ENCODE results near the gene RUNX1.

RUNX1 gene

DNA sequence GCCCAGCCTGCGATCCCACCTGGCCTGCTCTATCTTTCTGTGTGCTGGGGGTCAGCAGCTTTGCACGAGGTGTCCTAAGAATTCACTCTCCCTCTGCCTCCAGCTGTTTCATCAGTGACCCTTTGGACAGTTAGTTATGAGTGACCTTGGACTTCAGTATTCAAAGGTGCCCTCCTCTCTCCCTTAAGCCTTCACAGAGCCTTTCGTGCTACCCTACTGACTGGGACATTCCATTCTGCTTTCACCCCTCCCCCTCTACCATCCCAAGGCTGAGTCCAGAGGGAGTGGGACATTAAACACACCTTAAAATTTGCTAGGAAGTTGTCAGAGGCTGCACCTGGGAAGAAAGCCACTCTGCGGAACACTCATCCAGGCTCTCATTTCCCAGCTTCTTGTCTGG lies 208.4 kb downstream of the RUNX1 start:
- no peak for FAIRE-seq

DNA sequence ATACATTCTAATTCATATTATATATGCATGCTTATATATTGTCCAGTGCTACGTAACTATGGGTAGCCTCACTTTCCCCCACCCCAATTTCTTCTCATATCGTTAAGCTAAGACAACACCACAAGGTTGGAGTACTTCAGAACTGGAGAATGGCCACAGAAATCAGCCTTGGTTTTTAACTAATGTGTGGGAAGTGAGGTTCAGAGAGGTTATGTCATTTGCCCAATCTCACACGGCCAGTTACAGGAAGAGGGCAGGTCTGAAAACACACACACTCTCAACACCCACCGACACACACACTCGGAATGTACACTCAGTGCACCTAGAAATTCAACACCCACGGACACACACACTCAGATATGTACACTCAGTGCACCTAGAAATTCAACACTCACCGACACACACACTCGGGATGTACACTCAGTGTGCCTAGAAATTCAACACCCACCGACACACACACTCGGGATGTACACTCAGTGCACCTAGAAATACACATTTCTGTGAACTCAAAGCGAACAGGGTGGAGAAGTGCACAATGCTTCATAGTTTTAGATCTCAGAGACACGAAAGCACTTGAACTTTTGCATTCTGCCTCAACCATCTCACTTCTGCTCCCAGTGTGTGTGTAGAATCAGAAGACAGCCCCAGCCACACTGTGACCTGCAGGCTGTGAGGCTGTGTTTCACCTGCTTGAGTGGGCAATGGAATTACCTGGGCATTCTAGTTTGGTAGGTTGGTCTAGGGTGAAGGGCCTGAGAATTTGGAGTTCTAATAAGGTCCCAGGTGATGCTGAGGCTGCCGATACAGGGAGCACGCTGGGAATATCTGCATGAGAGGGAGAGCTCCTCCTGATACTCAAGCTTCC lies 209.9 kb downstream of the RUNX1 start:
- no peak for FAIRE-seq

DNA sequence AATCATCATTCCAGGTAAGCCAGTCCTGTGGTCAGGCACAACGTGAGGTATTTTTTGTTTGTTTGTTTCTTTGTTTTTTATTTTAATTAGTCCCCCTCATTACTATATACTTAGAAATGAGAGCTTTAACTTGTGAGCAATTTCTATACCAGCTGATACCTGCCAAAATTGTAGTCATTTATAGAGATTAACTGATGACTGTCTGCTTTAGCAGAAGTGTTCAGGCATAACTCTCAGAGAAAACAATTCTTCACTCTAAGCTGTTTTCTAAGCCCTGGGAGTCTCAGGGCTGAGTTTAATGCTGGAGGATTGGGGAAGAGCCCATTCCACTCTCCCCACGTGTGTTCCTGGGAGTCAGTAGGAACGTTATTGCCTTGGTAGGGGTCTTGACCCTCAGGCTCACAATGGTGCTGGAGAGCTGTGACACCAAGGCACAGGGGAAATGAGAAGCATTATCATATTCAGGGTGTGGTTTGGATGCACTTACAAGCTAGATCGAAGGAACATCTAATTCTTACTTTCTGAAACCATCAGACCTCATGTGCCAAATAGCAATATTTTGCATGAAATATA lies 212.1 kb downstream of the RUNX1 start:
- no peak for FAIRE-seq

DNA sequence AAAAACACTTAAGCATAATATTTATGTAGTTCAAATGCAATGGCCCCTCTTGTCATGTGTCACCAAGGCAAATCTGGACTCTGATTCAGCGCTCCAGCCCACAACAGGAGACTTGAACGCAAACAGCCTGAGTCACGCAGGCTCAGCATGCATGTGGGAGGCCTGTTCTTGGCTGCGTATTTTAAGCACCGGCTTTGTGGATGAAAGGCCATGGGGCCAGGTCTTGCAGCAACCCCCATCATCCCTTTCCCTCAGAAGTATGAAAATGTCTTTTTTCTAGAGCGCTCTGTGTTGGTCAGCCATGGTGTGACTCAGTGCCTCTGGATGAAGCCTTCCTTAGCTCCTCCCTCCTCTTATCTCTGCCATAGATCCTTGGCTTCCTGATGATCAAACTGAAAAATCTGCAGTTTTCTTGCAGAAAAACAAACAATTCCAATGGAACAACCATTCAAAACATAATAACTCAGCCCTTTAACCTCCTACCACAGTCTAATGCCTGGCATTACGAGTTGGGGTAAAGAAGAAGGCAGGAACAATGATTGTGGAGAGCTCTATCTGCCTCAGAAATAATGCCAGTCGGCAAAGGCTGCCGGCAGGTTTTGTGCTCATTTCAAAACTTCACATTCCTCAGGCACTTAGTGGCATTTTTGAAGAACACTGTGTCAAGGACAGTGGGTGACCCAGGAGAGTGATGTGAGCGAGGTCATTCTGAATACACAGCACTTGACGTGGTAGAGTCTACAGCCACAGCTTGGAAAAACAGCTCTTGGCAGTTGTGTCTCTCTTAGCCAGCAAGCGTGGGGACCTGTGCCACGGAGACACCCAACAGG lies 212.8 kb downstream of the RUNX1 start:
- FAIRE-seq, result no peak

DNA sequence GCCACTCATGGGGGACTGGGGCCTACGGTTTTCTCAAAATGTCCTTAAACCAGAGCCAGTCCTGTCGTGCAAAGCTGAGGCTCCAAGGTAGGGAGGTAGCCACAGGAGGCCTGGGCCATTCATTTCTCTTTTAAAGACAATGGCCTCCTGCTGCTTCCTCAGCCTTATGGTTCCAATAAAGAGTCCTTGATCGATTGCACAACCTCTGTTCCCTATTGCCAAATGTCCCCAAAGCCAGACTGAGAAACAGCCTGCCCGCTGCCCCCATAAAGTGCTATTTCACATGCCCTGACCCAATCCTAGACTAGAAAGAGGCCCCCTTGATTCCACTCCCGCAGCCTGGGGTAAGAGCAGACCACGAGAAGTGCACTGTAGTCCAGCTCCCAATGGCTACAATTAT lies 213.6 kb downstream of the RUNX1 start:
- FAIRE-seq, result no peak

DNA sequence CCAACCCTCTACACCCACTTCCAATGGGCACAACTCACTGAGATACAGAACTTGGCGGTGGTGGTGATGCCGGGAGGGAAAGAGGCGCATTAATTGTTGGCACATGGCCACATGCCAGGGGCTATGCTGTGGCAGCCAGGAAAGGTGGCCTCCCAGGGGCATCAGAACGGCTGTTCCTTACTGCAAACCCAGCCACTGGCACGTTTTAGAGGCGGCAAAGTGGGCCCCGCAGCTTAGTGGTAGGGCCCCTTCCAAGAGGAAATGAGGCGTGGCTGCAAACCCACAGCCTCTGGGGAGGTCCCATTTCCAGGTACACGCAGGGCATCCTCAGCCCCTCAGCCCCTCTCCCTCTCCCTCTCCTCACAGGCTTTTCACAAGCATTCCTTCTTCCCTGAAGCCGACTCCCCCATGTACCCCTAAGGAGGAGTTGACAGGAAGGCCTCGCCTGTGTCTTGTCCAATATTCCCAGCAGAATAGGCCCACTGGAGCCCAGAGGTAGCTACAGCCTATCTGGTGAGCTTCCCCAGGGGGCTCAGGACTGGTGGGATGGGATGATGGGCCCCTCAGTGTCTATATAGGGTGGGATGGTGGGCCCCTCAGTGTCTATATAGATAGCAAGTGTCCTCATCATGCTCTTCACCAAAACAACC lies 214.1 kb downstream of the RUNX1 start:
- FAIRE-seq, result no peak

DNA sequence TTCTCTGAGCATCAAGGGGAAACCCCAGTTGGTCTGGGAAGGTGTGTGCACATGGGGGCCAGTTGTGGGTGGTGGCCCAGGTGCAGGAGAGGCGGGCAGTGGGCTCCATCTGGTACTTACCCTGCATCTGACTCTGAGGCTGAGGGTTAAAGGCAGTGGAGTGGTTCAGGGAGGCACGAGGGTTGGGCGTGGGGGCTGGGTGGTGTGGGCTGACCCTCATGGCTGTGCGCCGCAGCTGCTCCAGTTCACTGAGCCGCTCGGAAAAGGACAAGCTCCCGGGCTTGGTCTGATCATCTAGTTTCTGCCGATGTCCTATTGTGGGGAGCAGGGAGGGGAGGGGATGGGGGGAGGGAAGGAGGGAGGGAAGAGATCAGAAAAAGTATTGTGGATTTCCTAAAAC lies 214.8 kb downstream of the RUNX1 start:
- FAIRE-seq, result no peak

DNA sequence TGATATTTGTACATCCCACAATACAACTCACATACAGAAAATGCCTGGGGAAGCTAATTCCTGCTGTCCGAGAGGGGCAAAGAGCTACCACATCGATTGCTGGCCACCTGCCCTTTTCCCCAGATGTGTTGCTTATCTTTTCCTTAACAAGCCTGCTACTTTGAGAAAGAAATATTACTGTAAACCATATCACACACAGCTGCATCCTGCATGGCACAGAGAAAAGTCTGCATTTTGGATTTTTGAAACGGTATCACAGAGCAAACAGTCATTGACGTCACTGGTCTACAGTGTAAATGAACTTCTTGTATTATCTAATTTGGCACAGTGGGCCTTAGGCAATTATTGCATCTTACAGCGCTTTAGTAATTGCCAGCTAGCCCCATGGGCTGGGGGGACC lies 215.6 kb downstream of the RUNX1 start:
- no peak for FAIRE-seq

DNA sequence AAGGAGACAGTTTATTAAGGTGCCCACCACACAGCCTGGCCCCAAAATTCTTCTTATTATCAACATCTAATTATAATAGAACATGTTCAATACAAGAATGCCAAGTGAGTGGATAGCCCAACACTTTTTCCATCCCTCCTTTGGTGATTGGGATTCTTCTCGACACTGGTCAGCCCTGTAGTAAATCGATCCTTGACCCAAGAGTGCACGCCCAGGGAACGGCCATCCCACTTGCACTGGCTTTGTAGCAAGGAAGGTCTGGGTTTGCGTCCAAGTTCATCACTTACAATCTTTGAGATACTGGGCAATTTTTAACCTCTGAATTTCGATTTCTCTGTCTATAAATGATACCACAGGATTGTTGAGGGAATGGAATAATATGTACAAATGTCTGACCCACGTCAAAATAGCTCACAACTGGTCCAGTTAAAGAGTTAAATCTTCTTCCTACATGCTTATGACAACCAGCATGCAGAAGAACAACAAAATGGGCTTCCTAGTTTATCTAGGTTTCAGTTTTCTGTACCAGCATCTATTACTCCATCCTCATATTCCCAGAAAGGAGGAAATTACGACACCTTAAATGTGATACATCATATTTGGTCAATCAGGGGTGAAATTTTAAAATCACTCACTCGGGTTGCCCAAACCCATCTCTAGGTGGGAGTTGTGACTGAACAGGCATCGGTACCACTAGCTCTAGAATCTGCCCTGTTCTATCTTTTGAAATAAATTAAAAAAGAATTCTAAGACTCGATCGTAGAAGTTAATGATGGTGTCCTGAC lies 218.5 kb downstream of the RUNX1 start:
- no peak for FAIRE-seq

DNA sequence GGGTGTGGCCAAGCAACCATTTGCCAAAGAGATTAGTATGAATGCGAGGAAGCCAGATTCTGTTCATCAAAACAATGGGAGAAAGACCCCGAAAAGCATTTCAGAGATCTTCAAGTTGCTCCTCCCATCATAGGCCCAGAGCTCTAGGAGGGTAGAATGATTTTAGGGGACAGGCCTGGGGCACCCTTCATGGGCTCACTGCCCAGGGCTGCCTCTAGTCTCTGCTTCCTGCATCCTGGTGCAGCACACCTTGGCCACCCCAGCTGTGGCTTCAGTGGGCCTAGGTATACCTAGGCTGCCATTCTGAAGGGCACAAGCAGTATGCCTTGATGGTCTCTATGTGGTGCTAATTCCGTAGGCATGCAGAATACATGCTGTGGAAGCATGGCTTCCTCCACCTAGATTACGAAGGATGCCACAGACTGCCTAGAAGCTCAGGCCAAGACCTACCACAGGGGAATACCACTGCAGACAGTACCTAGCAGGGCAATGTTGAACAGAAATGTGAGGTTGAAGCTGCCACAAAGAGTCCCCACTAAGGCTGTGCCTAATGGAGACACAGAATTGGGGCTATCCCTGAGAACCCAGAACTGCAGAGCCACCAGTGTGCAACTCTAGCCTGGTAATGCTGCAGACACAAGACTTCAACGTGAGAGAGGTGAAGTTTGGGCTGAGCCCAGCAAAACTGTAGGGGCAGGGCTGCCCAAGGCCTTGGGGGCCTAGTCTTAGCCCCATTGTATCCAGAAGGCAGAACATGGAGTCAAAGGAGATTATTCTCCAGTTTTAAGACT lies 221.5 kb downstream of the RUNX1 start:
- FAIRE-seq, result no peak

DNA sequence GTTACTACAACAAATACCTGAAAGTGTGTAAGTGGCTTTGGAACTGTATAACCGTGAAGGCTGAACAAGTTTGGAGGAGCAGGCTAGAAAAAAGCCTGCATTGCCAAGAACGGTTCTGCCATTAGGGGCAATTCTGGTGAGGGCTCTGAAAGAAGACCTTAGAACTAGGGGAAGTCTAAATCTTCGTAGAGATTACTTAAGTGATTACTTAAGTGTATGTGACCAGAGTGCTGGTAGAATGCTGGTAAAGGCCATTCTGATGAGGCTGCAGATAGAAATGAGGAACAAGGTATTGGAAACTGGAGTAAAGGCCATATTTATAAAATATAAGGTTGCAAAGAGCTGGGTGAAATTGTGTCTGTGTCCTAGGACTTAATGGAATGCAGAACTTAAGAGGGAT lies 222.3 kb downstream of the RUNX1 start:
- FAIRE-seq, result no peak

DNA sequence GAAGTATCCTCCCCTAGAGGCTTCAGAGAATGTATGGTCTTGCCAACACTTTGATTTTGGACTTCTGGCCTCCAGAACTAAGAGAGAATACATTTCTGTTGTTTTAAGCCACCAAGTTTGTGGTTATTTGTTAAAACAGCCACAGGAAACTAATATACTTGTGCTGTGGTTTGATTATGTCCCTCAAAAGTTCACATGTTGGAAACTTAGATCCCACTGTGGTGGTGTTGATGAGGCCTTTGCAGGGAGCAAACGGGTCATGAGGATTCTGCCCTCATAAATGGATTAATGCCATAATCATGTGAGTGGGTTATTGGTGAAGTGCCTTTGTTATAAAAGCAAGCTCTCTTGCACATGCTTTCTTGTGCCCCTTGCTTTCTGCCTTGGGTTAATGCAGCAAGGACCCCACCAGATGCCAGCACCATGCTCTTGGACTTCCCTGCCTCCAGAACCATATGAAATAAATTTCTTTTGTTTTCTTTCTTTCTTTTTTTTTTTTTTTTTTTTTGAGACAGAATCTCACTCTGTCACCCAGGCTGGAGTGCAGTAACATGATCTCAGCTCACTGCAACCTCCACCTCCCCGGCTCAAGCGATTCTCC lies 223.1 kb downstream of the RUNX1 start:
- no peak for FAIRE-seq

DNA sequence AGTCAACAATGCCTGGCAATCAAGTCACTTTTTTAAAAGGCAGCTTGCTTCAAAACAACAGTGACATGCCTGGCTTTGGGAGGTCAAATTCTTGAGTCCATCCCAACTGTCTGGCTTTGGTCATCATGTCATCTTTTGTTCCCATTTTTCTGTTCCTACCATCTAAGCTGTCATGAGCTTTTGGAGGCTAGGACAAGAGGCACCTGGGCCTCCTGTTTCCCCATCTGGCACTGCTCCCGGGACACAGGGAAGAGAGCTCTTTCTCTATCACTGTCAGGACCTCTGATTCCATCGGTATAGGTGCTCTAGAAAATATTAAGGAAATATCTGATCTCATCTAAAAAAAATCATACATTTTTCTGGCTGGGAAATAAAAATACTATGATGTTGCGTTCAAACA lies 224.0 kb downstream of the RUNX1 start:
- FAIRE-seq, result no peak

DNA sequence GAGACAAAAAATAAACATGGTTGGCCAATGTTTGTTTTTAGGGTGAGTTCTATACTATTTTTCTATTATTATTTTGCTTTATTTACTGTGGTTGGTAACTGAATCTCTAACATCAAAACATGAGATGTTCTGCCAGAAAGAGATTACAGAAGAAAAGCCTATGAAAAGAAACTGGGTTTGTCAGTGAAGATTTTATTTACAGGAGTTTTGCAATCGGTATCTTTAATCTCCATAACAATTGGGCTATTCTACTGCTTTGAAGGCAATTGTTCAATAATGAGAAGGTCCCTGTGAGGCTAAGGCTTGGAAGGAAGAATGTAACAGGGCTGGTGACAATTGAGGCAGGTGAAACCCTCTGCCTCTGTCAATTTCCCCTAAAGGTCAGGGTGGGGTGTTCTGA lies 224.8 kb downstream of the RUNX1 start:
- FAIRE-seq, result no peak

DNA sequence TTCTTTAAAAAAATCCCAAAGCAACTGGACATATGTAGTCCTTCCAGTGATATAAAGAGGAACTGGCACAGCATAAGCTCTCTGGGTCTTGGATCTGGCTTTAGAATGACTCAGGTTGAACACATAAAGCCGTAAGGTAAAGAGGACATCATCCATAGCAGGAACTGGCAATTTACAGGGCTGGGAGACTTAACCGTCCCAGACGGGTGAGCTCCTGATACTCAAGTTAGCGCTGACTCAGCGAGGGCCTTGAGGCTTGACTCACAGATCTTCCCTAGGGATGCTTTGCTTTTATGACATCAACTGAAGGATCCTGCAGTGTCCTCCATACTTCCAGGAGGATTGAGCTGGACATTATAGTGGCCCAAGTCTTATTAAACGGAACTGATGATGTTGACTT lies 226.2 kb downstream of the RUNX1 start:
- FAIRE-seq, result no peak

DNA sequence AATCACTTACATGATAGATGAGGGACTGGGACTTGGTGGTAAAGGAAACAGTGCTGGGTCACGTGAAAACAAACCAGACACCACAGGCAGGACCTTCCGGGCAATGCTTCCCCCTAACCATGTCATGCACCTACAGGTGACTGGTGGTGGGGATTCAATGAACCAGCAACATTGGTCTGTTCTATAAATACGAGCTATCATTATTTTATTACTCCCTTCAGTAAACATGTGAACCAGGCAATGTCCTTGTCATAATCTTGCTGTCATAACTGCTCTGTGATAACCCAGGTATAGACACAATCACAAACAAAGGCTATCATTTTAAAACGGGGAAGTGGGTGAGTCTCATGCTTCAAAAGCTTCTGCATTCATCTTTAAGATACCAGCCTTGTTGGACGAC lies 226.9 kb downstream of the RUNX1 start:
- FAIRE-seq, result no peak

DNA sequence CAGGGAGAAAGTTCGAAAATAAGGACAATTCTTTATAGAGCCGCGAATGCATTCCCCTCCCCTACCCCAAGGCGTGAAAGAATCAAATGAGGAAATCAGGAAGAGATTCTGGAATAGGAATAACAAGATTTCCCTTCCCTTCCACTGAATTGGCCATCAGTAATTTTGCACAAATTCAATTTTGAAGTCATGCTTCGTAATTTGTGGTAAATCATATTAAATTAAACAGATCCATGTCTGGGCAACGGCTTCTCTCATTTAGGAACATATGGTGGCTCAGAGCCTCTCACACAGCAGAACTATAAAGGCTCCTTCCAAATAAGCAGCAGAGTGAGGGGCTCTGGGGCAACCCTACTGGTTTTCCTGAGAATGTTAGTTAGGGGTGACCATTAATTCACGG lies 227.4 kb downstream of the RUNX1 start:
- no peak for FAIRE-seq

DNA sequence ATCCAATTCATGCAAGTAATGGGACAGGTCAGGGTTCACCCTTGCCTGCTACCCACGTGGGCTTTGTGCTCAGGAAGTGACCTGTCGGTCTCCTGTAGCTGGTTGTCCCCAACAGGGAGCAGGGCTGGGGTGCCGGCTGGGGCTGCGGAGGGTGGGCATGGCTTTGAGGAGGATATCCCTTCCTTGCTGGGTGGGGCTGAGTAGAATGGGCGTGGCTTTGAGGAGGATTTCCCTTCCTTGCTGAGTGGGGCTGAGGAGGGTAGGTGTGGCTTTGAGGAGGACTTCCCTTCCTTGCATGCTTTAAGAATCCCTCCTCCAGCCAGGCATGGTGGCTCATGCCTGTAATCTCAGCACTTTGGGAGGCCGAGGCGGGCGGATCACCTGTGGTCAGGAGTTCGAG lies 229.1 kb downstream of the RUNX1 start:
- FAIRE-seq, result no peak

DNA sequence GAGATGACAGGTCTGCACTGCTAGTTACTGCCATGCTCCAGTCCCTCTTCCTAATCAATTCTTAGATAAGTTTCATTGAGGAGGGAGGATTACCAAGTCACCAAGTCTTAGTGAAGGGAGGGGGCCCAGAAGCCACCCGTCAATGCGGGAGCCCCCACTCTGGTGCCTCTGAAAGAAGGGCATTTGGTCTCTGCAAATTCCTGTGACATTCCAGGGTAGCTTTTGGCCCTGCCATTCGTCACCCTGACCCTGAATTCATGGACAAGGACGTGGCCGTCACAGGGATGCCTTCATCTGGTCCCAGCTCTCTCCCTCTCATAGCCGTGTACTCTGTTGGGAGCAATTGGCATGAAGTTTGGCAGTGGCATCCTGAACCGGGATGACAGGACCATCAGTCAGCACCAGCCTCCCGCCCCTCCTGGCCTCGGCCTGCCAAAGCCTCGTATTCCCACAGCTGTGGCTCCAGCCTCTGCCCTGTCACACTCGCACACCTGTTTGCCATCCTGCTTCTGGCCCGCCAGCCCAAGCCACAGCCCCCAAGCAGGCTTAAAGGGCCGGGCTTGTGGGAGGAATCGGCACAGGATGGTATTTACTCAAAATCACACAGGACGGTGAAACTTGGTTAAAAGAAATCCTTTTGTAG lies 229.6 kb downstream of the RUNX1 start:
- FAIRE-seq, result no peak

DNA sequence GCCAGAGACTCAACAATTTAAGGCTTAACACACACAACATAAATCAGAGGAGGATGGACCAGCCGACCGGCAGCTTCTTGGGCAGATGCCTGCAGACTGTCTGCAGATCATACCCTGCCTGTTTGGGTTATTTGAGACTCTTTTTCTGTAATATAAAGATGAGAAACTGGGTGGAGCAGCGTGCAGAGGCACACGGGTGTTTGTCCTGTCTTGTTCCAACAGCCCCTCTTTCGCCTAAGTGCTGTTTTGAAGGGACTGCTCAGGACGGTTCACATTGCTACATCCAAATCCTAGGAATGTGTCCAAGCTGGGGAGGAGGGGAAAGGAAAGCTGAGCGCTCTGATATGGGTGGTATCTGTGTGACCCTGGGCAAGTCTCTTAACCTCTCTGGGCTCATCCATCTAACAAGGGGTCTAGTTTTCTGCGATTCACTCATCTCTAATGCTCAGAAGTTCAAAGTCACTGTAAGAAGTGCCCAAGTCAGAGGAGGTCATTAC lies 230.4 kb downstream of the RUNX1 start:
- no peak for FAIRE-seq

Data from G401.6 (cell line).